Ovary (tissue), 9 donors: ENCODE data around the gene DCLK3. TPM values are rescaled to one million over a fixed set of nuclear protein-coding genes. Genes with fewer than 3 reads are reported as not detected.

Experiments used
- DNase-seq, 5 donors: peaks; one replicate each; pipeline ENCODE4 v3.0.0-alpha.2; 2019 to 2020
- H3K27ac ChIP-seq, 2 donors: fragments of 200-600 bp; one replicate each; pipeline versions ENCODE4 v1.5.1 to v1.8.0; 2019 to 2022
- H3K27me3 ChIP-seq: fragments of 200-600 bp; one replicate; pipeline ENCODE4 v1.8.0; 2022
- H3K36me3 ChIP-seq: fragments of 200-600 bp; sonication (generic); one replicate; pipeline ENCODE4 v1.5.1; 2019
- H3K4me1 ChIP-seq: one replicate; pipeline ENCODE4 v1.8.1; 2013; ENCODE audit warnings: mild to moderate bottlenecking, moderate library complexity; ENCODE audit not compliant: insufficient read depth
- H3K4me3 ChIP-seq: fragments of 200-600 bp; sonication (generic); one replicate; pipeline ENCODE4 v1.5.1; 2017
- H3K9me3 ChIP-seq, 2 donors: fragments of 200-600 bp in 1 of 2; sonication (generic) in 1 of 2; one replicate each; pipeline versions ENCODE4 v1.5.1 to v1.8.1; 2013 to 2019; ENCODE audit warnings: mild to moderate bottlenecking in 1 of 2, moderate library complexity in 1 of 2
- EP300 ChIP-seq: sonication (generic); formaldehyde crosslinking; IDR thresholded peaks from one replicate; pipeline ENCODE4 v1.6.1; 2017; ENCODE audit warnings: antibody characterized with exemption
- POLR2A ChIP-seq: fragments of 450-650 bp; IDR thresholded peaks from one replicate; pipeline ENCODE4 v1.6.1; 2017; ENCODE audit warnings: antibody characterized with exemption, mild to moderate bottlenecking, moderate library complexity
- WGBS, 3 donors: extraction: QIAGEN DNeasy Blood & Tissue Kit in 1 of 3; methylation state at CpG; one replicate each; pipeline versions ENCODE4 v1.1.5 to v1.1.7; 2013 to 2017; 5-methylcytosine and 5-hydroxymethylcytosine counted together
- intact Hi-C, 4 donors: fragments of 100-400 bp; cut with DNase I; formaldehyde crosslinking; loops; one replicate each; pipeline versions ENCODE4 v1.11.0 to v1.15.1; 2022 to 2023
- polyA plus RNA-seq, 2 donors: library from polyadenylated mRNA; stranded (reverse); fragments of 200-250 nt in 1 of 2; fragments of 350-450 nt in 1 of 2; fragmentation: Illumina TruSeq in 1 of 2; extraction: RNeasy Lipid Tissue Mini Kit (QIAGEN cat#74804) in 1 of 2; gene quantifications; one replicate each; pipeline ENCODE4 v1.2.3, GENCODE V29; 2013 to 2014
- total RNA-seq, 7 donors: library from RNA; depleted of rRNA in 2 of 7; stranded (reverse); fragments of >200 nt in 2 of 7; fragmentation: NEBNext Ultra II Directional in 3 of 7; extraction: Animal tissue kit (Norgen Biotek cat#: 25700) in 3 of 7; gene quantifications; one replicate each; pipeline versions ENCODE4 v1.1.0 to v1.2.4, GENCODE V29; 2016 to 2023
- TF ChIP-seq, protein P1 (sequence below), 3 donors: fragments of 450-650 bp in 2 of 3; fragments of 200-600 bp in 1 of 3; IDR thresholded peaks; one replicate each; pipeline versions ENCODE4 v1.5.1 to v1.8.0; 2016 to 2022; ENCODE audit warnings: antibody characterized with exemption in 3 of 3, mild to moderate bottlenecking in 1 of 3
- donor health status: DM: no; HTN: no; CAD: no; lungs with moderate emphysema.
- donor health status: DM: no; HTN: no; CAD: no.
- donor health status: Bipolar disorder and iron deficiency.
- donor health status: DM: yes; HTN: yes; CAD: no.
- donor health status: DM: no; HTN: no; CAD: no.
- donor health status: DM: yes; HTN: yes; CAD: no.

The DCLK3 gene
- total and polyA plus RNA-seq, 9 donors: under 0.01 to 0.12 (median 0.05) TPM; not detected in 4

DNA sequence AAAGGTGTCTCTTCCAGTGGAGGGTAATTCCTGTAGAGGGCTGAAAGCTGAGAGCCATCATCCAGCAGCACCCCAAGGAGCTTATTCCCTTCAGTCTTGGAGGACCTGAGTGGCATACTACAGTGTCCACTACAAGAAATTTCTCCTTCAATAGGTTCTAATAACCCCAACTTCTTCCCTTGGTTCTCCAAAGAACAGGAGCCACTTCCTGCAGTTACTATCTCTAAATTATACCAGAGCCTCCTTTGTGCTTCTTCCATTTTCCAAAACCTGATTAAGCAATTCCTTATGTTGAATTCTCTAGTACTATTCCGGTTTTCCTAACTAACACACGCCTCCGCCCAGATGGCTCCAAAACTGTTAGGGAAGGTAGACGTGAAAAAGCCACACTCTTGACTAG lies 50.4 kb downstream of the DCLK3 start:
- Histone ChIP-seq H3K36me3 (no peaks in the 10 kb centered on the region), H3K4me3 (no peak overlapping the region), H3K27ac (no peak overlapping the region), H3K9me3 (no peaks in the 10 kb centered on the region), H3K27me3 (no peaks in the 10 kb centered on the region), H3K4me1 (no peaks in the 10 kb centered on the region)
- DNase-seq: no peak
- no peak for TF ChIP-seq POLR2A
- TF ChIP-seq EP300: no peak
- TF ChIP-seq, protein P1, sequence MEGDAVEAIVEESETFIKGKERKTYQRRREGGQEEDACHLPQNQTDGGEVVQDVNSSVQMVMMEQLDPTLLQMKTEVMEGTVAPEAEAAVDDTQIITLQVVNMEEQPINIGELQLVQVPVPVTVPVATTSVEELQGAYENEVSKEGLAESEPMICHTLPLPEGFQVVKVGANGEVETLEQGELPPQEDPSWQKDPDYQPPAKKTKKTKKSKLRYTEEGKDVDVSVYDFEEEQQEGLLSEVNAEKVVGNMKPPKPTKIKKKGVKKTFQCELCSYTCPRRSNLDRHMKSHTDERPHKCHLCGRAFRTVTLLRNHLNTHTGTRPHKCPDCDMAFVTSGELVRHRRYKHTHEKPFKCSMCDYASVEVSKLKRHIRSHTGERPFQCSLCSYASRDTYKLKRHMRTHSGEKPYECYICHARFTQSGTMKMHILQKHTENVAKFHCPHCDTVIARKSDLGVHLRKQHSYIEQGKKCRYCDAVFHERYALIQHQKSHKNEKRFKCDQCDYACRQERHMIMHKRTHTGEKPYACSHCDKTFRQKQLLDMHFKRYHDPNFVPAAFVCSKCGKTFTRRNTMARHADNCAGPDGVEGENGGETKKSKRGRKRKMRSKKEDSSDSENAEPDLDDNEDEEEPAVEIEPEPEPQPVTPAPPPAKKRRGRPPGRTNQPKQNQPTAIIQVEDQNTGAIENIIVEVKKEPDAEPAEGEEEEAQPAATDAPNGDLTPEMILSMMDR (IDR thresholded peaks at IDR 0.05): no peak
- WGBS, 3 donors: 82 to 85% (median 83%) methylated on average over 4 of the region's 4 CpGs
- intact Hi-C loops: no loop called here

DNA sequence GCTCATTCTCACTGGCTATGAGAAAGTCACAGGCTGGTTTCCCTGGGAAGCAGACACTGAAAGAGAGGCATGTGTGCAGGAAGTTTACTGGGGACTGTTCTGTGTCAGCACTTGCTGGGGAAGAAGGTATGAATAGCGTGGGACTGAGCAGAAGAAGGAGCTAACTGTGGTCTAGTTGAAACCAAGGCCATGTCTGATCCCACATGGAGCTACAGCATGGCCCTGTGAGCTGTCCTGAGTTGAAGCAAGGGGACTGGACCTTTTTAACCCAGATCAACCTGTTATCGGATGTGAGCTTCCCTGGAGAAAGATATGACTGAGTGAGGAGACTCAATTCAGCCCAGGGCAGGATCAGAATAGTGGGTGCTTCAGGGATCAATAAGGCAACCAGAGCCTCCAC lies 53.7 kb downstream of the DCLK3 start:
- TF ChIP-seq, protein P1 (IDR thresholded peaks at IDR 0.05): no peak
- H3K27me3 ChIP-seq: no peaks in the 10 kb centered on the region
- H3K9me3 ChIP-seq: no peaks in the 10 kb centered on the region
- no peaks in the 10 kb centered on the region for H3K4me1 ChIP-seq
- DNase-seq: no peak
- WGBS, 3 donors: 44 to 87% (median 45%) methylated on average over 2 of the region's 2 CpGs
- no peak overlapping the region for H3K4me3 ChIP-seq
- H3K36me3 ChIP-seq: no peaks in the 10 kb centered on the region
- intact Hi-C loops: no loop called here
- no peak overlapping the region for H3K27ac ChIP-seq

DNA sequence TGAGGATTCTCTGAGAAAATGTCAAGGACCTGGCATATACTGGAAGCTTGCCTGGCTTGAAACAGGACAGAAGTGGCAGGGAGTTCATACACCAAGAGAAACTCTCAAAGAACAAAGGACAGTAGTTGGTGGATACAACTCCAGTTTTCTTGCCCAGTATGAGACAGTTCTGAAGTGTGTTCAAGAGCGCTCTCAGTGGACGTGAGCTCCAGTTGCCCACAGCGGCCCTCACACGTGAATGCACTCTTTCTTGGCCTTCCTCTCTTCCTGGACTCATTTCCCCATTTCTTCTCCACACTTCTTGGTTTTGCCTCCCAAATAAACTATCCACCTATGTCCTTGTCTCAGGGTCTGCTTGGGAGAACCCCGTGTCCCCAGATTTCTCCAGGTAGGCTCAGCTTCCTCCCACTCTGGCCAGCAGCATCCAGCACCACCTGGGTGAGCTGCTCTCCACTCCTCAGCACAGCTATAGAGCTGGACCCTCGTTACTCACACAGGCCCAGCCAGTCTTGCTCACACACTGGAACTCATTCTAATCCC lies 54.5 kb downstream of the DCLK3 start:
- WGBS, 3 donors: 78 to 88% (median 85%) methylated on average over 6 of the region's 6 CpGs
- Histone ChIP-seq H3K4me1 (no peaks in the 10 kb centered on the region), H3K36me3 (no peaks in the 10 kb centered on the region), H3K27ac (no peak overlapping the region), H3K9me3 (no peaks in the 10 kb centered on the region), H3K27me3 (no peaks in the 10 kb centered on the region), H3K4me3 (no peak overlapping the region)
- intact Hi-C loops: loop anchor here in 2 of 4 donors (10.0 kb wide), 1 partner anchor 745 kb away; no protein-coding TSS in a partner anchor
- no peak for TF ChIP-seq POLR2A
- DNase-seq: no peak

DNA sequence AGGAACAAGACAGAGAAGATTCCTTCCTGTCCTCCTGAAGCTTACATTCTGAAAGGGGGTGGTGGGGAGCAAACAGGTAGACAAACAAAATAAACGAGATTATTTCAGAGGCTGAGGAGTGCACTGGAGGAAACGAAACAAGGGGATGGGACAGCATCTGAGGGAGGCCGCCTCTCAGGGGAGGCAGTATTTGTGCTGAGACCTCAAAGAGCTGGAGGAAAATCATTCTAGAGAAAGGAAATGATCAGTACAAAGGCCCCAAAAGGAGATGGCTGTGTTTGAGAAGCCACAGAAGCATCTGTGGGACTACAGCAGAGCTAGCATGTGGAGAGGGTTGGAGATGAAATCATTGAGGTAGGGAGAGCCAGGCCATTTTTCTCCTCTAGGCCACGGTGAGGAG lies 55.1 kb downstream of the DCLK3 start:
- intact Hi-C loops: loop anchor here in 2 of 4 donors (10.0 kb wide), 1 partner anchor 744 kb away; no protein-coding TSS in a partner anchor
- no peaks in the 10 kb centered on the region for H3K36me3 ChIP-seq
- no peaks in the 10 kb centered on the region for H3K27me3 ChIP-seq
- no peaks in the 10 kb centered on the region for H3K9me3 ChIP-seq
- no peaks in the 10 kb centered on the region for H3K4me1 ChIP-seq
- no peak for TF ChIP-seq EP300
- TF ChIP-seq POLR2A: no peak
- TF ChIP-seq, protein P1 (IDR thresholded peaks at IDR 0.05): no peak
- H3K4me3 ChIP-seq: no peak overlapping the region
- WGBS, 3 donors: 71 to 78% (median 78%) methylated on average over 4 of the region's 4 CpGs
- no peak overlapping the region for H3K27ac ChIP-seq
- DNase-seq: no peak

DNA sequence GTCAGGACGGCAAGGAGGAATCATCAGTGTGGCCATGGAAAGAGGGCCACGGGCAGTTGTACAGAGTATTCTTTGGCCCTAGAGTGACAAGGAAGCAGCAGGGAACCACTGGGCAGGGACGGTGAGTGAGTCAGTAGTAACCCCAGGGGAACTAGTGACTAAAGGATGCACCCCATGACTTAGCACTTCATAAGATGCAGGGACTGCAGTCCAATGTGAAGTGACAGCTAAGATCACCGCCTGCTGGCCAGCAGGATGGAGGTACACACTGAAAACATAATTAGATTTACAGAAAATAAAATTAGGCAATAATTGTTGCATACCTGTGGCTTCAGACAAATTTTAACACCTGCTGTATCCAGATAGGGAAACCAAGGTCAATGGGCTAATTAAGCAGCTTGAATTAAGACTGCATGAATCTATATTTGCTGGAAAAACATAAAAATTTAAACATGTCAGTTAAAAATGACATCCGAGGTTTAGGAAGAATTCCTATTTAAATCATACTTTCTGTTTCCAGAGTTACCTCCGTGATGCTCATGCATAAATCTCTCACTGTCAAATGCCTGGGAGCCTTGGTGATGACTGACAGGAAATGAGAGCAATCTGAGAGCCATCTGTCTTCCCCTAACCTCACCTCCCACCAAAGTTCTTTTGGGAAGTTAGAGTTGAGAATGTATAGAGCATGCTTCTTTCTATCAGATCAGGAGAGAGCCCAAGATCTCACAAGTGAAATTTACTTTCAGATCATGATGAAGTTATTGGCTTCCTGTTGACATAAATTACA lies 56.5 kb downstream of the DCLK3 start:
- DNase-seq: no peak
- TF ChIP-seq, protein P1 (IDR thresholded peaks at IDR 0.05): no peak
- Histone ChIP-seq H3K27ac (no peak overlapping the region), H3K4me3 (no peak overlapping the region), H3K27me3 (no peaks in the 10 kb centered on the region), H3K9me3 (no peaks in the 10 kb centered on the region), H3K36me3 (no peaks in the 10 kb centered on the region), H3K4me1 (no peaks in the 10 kb centered on the region)
- WGBS, 3 donors: 44 to 62% (median 58%) methylated on average over 6 of the region's 6 CpGs
- intact Hi-C loops: loop anchor here in 2 of 4 donors (10.0 kb wide), 1 partner anchor 743 kb away; no protein-coding TSS in a partner anchor
